Lower leg skin (tissue), 3 donors: ENCODE measurements around the gene FAM227B.

Source experiments
- CTCF ChIP-seq, 3 donors: fragments of 450-650 bp; IDR thresholded peaks; one replicate each; pipeline ENCODE4 v1.5.1; 2016; ENCODE audit warnings: antibody characterized with exemption in 3 of 3, mild to moderate bottlenecking in 3 of 3, moderate library complexity in 2 of 3
- POLR2A ChIP-seq, 2 donors: fragments of 450-650 bp; IDR thresholded peaks; one replicate each; pipeline ENCODE4 v1.6.1; 2016 to 2017; ENCODE audit warnings: antibody characterized with exemption in 2 of 2, mild to moderate bottlenecking in 1 of 2, moderate library complexity in 1 of 2

- no peak for TF ChIP-seq CTCF (IDR thresholded peaks at IDR 0.05)
- no peak for TF ChIP-seq POLR2A (IDR thresholded peaks at IDR 0.05)
These were observed 44.1 kb upstream of the FAM227B start for GRCh38 chr15:49664716-49665115.
